Smooth muscle cell of the brain vasculature (primary cell): ENCODE results near the gene ARHGEF4.

Experiments
- DNase-seq: peaks from one replicate; pipeline ENCODE4 v3.0.0-alpha.2; 2012; ENCODE audit warnings: low read depth, low spot score

Gene ARHGEF4

GRCh38 chr2:130834931-130835765, 1.6 kb upstream of the ARHGEF4 start:
- no peak for DNase-seq

GRCh38 chr2:130835766-130836015, 1.0 kb upstream of the ARHGEF4 start:
- no peak for DNase-seq

DNA sequence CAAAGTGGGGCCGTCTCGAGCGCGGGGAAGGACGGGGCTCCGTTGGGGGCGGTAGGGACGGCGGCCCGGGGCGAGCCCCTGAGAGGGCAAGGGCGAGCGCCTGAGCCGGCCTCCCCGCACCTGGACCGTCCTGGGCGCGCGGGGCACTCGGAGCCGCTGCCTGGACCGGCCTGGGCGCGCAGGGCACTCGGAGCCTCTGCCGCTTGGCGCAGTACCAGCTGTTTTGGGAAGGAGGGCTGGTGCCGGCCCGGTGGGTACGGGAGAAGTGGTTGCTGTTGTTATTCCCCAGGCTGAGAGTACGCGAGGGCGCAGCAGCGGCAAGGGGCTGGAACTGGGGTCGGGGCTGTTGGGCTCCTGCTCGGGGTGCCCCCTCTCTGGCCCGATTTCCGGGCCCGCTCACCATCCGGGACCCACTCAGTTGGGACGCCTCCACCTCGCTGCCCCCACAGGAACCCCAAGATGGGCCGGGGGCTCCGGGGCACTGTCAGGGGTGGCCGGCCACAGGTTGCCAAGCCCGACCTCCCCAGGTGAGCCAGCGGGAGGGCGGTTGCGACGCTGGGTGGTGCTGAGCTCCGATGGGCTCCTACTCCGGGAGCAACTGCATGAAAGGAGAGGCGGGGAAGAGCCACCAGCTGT, 579 bp downstream of the ARHGEF4 start:
- no peak for DNase-seq

DNA sequence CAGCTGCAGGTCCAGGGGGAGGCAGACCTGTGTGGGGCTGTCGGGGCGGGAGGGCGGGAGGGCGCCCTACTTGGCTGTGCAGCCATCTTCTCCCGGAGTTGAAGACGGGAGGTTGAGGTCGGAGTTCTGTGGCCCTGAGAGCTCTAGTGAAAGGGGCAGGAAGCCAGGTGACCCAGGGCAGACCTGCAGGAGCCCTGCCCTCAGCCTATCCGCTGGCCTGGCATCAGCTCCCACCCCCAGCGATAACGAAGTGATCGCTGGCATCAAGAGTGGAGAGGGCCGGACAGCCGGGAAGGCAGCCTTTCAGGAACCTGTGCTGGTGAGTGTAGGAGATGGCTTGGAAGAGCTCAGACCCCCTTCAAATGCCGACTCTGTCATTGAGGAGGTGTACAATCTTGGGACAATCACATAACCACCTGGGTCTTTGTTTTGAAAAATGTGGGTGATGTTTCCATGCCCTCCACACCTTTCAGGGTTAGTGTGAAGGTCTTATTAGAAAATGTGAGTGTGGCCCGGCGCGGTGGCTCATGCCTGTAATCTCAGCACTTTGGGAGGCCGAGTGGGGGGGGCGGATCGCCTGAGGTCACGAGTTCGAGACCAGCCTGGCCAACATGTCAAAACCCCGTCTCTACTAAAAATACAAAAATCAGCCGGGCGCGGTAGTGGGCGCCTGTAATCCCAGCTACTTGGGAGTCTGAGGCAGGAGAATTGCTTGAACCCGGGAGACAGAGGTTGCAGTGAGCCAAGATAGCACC, 1.3 kb downstream of the ARHGEF4 start:
- no peak for DNase-seq

DNA sequence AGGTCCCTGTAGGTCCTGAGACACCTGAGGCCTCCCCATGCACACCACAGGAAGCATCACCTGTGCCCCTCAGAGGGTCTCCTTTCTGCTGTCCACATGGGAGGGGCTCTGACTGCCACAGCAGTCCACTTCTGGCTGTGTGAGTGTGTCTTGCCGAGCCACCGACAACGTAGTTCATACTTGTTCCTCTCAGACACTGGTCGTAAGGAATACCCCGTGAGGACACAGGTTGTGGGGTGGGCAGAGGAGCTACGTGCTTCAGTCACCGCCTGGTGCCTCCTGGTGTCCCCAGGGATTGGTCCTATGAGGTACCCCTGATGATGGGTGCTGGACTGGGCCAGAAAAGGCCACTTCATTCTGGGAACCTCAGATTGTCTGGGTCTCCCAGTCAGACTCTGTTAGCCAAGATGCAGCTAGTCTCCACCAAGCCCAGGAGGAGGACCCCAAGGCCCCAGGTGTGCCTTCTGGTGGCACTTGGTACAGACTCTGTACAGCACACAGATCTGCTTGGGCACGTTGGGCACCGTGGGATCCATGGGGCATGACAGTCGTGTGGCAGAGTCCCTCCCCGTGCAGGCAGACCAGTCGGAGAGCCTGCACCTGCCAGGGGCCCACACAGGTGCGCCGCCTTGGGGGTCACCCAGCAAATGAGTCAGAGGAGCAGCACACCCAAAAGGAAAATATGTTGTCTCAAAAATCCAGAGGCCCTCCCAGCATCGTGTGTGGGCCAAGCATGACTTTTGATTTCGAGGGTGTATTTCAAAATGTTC, 2.5 kb downstream of the ARHGEF4 start:
- DNase-seq = no peak

- no peak for DNase-seq
Measured at GRCh38 chr2:130840506-130840905, 3.8 kb downstream of the ARHGEF4 start.

DNA sequence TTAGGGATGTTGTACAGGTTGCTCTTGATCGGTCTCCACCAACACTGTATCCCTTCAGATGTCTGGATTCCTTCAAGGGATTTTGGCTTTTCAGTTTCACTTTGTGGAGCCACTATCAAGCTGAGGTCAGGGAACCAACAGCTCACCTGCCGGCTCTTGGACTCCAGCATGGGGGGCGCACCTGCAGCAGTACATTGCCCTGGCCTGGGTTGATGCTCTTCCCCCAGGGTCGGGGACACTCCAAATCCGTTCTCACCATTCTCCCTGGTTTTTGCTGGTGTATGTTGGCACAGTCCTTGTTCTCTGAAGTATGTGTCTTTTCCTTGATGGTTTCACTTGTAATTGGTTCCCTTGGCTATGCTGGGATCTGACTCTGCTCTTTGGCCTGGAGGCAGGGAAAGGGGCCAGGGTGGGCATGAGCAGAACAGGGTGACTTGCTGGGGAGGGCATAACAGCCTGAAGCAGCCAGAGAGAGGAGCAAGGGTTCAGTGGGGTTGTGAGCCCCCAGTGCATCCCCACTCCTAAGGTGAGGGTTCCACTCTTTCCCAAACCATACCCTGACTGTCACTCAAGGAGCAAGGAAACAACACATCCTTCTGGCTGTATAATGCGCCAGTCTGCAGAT, 5.1 kb downstream of the ARHGEF4 start:
- DNase-seq = no peak

DNA sequence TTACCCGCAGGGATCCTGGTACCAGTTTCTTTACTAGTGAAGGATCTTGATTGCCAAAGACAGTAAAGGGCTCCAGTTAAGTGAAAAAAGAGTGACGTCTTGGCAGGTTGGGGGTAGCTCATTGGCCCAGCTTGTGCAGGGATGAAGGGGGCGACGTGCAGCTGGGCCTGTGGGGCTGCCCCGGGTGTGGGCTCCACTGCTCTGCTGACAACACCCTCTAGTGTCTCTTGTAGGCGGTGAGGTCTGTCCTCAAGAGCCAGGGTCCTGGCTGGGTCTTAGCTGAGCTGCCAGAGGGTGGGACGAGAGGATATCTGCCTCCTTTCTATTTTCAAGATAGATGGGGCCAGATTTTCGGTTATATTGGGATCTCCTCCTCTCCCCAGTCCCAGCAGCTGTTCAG, 6.1 kb downstream of the ARHGEF4 start:
- no peak for DNase-seq

GRCh38 chr2:130843321-130843985, 6.7 kb downstream of the ARHGEF4 start:
- DNase-seq = no peak

- DNase-seq = no peak
Measured at GRCh38 chr2:130844161-130844560, 7.4 kb downstream of the ARHGEF4 start.

GRCh38 chr2:130845505-130846085, 8.9 kb downstream of the ARHGEF4 start:
- DNase-seq = no peak

GRCh38 chr2:130846233-130846632, 9.5 kb downstream of the ARHGEF4 start:
- no peak for DNase-seq

- no peak for DNase-seq
Measured at GRCh38 chr2:130846686-130847375, 10.1 kb downstream of the ARHGEF4 start.

DNA sequence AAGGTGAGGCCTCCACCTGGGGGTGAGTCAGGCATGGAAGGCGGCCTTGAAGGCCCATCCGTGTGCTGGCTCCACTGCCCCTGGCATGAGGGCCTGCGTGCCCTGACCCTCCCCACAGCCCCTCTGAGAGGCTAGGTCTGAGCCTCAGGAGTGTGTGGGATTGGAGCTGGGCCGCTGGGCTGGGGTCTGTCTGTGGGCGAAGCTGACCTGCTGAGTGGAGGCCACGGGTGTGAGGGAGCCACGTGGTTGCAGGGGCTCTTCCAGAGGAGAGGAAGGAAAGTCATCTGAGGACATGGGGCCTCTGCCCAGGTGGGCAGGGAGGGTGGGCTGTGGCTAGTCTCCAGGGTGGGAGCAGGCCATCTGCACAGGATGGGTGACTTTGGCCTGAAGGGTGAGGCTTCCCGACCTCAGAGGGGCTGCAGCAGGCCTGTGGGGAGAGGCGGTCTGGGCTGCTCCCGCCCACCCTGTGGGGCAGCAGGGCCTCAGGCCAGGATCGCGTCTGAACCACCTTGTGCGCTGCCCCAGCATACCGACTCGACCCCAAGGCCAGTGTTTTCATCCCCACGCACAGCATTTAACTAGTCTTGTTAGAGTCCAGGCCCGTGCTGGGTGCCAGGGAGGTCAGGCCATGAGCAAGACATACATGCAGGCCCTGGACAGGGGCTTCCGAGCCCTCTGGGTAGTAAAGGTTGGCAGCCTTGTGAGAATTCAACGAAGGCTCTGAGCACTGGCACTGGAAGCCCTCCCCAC, 11.2 kb downstream of the ARHGEF4 start:
- DNase-seq = no peak

DNA sequence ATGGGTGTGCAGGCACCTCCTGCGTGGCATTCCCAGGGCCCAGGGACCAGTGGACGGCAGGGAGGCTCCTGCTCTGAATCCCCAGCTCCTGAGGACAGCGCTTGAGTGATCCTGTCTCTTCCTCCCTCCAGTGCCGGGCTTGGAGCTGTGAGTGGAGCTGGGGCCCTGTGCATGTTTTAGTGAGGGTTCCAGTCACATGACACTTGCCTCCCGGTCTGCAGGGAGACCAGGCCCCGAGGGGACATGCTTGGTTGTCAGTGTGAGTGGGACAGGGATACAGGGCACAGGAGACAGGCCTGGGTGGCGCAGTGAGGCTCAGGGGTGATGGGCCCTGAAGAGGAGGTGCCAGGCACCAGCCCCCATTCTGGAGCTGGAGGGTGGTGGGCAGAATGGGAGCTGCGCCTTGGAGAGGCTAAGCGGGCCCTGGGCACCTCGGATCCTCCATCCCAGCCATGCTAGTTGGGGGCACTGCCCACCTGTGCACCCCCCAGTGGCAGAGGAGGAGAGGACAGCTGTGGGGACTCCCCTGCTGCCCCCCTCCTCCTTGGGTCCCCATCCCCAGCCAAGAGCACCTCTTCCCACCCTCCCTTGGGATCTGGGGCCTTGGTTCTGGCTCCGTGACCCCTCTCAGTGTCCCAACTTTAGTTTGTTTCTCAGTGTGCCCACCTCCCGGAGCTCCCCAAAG, 12.0 kb downstream of the ARHGEF4 start:
- DNase-seq = no peak

- DNase-seq = no peak
Measured at GRCh38 chr2:130849896-130850787, 13.4 kb downstream of the ARHGEF4 start.

- no peak for DNase-seq
Measured at GRCh38 chr2:130850788-130851623, 14.3 kb downstream of the ARHGEF4 start.
